Nephron progenitor cell (in vitro differentiated cells): ENCODE measurements around the gene TRUB2.
A peak's percentile ranks its signal among the peaks of the same experiment; 100 is the strongest.
"Not testable (repeated sequence)": the region's sequence is repeated elsewhere in the genome, so short reads cannot be mapped to it uniquely, and the experiment has no call there.

Experiments used
- DNase-seq: peaks from one replicate; pipeline ENCODE4 v3.0.0; 2021
- H3K27ac Mint-ChIP-seq: 2 replicates; pipeline ENCODE4 v1.8.0; 2021; ENCODE audit warnings: mild to moderate bottlenecking, moderate library complexity, mixed read lengths
- H3K27me3 Mint-ChIP-seq: 2 replicates; pipeline ENCODE4 v1.8.0; 2021; ENCODE audit warnings: mild to moderate bottlenecking, low read depth, mixed read lengths; ENCODE audit not compliant: poor library complexity
- H3K36me3 Mint-ChIP-seq: 2 replicates; pipeline ENCODE4 v1.8.0; 2021; ENCODE audit warnings: low read depth, mixed read lengths
- H3K4me1 Mint-ChIP-seq: 2 replicates; pipeline ENCODE4 v1.8.0; 2021; ENCODE audit warnings: mixed read lengths
- H3K4me3 Mint-ChIP-seq: 2 replicates; pipeline ENCODE4 v1.8.0; 2021; ENCODE audit warnings: mild to moderate bottlenecking, moderate library complexity, mixed read lengths
- H3K9me3 Mint-ChIP-seq: 2 replicates; pipeline ENCODE4 v1.8.0; 2021; ENCODE audit warnings: mild to moderate bottlenecking, moderate library complexity, mixed read lengths
- TF ChIP-seq, protein P1 (sequence below): fragments of 200-600 bp; sonication (generic); IDR thresholded peaks from 2 replicates; pipeline ENCODE4 v1.5.0; 2021; ENCODE audit warnings: antibody characterized with exemption

The TRUB2 gene

DNA sequence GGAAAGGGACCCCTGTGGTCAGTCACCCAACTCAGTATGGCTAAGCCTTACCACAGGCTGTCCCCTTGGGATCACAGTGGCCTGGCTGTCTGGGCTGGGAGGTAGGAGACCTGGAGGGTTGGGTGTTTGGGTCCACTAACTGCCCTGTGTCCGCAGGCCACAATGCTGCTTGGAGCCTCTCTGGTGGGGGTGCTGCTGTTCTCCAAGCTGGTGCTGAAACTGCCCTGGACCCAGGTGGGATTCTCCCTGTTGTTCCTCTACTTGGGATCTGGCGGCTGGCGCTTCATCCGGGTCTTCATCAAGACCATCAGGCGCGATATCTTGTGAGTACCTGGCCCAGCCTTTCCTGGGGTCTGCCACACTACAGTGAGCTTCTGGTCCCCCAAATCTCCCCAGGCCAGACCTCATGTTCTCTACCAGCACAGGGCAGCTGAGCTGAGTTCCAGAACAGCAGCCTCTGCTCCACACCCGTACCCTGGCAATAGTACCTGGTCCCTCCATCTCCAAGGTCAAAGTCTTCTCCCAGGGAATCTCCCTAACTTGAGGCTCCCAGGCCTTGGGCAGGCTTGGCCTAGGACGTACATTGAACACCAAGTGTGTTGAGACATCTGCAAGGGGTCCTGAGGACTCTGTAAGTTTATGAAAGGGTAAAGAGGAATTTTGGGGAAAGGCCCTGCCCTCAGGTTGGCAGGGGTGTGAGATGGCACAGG, 20.9 kb upstream of the TRUB2 start:
- peaks cover 17% of the 10 kb centered on the region for H3K4me1 Mint-ChIP-seq
- peaks cover 6% of the 10 kb centered on the region for H3K27me3 Mint-ChIP-seq
- TF ChIP-seq, protein P1, sequence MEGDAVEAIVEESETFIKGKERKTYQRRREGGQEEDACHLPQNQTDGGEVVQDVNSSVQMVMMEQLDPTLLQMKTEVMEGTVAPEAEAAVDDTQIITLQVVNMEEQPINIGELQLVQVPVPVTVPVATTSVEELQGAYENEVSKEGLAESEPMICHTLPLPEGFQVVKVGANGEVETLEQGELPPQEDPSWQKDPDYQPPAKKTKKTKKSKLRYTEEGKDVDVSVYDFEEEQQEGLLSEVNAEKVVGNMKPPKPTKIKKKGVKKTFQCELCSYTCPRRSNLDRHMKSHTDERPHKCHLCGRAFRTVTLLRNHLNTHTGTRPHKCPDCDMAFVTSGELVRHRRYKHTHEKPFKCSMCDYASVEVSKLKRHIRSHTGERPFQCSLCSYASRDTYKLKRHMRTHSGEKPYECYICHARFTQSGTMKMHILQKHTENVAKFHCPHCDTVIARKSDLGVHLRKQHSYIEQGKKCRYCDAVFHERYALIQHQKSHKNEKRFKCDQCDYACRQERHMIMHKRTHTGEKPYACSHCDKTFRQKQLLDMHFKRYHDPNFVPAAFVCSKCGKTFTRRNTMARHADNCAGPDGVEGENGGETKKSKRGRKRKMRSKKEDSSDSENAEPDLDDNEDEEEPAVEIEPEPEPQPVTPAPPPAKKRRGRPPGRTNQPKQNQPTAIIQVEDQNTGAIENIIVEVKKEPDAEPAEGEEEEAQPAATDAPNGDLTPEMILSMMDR, result no peak
- H3K4me3 Mint-ChIP-seq, result no peak overlapping the region
- DNase-seq, result no peak
- H3K36me3 Mint-ChIP-seq, result peaks cover 8% of the 10 kb centered on the region
- no peak overlapping the region for H3K27ac Mint-ChIP-seq
- H3K9me3 Mint-ChIP-seq, result no peaks in the 10 kb centered on the region

DNA sequence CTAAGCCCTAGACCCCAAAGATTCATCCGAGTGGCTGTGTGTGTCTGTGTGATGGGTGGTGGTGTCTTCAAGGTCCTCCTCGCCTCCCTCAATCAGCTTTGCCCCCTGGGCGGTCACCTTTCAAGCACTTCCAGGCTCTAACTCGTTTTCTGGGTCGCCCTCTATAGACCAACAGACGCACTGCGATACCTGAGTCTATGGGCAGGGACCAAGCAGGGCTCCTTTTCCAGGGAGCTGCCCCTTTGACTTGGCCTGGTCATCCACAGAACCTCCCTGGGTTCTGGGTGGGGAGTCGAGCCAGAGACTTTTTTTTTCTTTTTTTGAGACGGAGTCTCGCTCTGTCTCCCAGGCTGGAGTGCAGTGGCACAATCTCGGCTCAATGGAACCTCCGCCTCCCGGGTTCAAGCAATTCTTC, 19.2 kb upstream of the TRUB2 start:
- Mint-ChIP-seq H3K9me3 (no peaks in the 10 kb centered on the region), H3K4me1 (peaks cover 17% of the 10 kb centered on the region), H3K4me3 (peak overlapping the region; percentile 91), H3K27me3 (peaks cover 9% of the 10 kb centered on the region), H3K36me3 (peaks cover 8% of the 10 kb centered on the region), H3K27ac (no peak overlapping the region)
- DNase-seq, result peak; percentile 65
- TF ChIP-seq, protein P1, result peak; percentile 51

DNA sequence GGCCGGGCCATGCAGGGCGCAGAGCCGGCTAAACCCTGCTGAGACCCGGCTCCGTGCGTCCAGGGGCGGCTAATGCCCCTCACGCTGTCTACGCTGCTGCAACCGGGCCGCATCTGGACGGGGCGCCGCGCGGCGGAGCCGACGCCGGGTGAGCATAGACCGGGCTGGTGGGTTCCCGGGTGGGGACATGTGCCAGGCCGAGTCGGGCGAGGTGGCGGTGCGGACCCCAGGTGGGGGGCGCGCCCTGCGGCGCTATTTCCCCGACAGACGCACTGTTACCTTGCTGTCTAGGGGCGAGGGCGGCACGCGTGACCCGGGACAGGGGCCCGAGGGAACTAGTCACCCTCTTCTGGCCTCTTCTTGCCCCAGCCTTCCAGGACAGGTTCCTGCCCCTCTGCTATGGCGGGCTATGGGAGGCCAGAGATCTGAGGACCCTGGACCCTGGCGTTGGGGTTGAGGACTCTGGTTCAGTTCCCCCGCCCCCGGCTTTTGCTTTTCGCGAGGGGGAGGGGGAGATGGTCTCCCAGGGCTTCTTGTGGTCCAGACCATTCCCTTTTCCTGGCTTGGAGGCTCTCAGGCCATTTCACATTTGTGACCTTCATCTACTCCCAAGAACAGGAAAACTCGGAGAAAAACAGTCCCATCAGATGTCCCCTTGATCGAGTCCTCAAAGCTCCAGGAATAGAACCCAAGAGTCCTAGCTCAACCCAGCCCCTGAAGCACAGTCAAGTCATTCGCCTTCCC, 18.6 kb upstream of the TRUB2 start:
- Mint-ChIP-seq H3K9me3 (no peaks in the 10 kb centered on the region), H3K27ac (no peak overlapping the region), H3K27me3 (peaks cover 9% of the 10 kb centered on the region), H3K36me3 (peaks cover 8% of the 10 kb centered on the region), H3K4me1 (peaks cover 17% of the 10 kb centered on the region), H3K4me3 (peak overlapping the region; percentile 91)
- peak; percentile 40 for DNase-seq
- TF ChIP-seq, protein P1, result no peak

DNA sequence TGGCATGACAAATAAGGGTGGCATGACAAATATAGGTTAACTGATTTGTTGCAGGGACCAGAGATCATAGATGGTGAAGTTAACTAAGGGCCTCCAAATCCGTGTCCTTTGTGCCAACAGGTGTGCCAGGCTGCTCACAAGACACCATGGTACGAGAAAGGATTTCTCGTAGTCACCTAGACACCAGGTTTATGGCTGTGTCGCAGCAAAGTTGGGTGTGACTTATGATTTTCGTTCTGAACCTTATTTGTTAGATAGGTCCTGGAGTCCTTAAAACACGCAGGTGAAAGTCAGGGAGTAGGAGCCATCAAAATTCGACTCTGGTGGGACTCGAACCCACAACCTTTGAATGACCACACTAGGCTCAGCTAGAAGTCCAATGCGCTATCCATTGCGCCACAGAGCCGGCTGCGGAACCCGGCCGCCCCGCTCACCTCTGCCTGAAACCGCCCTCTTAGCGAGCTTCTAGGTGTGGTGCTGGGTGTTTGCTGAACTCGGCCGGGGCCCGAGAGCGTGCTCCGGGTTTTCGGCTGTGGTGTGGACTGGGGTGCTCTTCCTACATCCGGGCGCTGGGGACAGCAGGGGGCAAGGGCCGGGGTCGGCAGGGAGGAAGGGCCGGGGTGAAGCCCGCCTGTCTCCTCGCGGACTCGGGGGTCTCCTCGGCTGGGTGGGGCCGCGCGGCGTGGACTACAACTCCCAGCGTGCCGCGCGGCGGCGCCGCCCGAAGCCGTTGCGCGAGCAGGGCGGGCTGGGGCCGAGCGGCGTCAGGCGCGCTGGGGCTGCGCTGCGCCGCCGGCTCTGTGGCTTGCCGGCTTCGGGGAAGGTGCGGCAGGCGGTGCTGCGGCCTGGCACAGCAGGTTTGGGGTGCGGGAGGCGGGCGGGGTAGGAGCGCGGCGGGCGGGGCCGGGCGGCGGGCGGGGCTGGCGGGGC, 17.8 kb upstream of the TRUB2 start, which contains the start of gene SLC27A4:
SLC27A4 (plus strand) TSS at position 767 of the 930 bp plus-strand sequence. CDS start 2,606 bp downstream, outside the sequence.
- H3K27me3 Mint-ChIP-seq, result peaks cover 9% of the 10 kb centered on the region

DNA sequence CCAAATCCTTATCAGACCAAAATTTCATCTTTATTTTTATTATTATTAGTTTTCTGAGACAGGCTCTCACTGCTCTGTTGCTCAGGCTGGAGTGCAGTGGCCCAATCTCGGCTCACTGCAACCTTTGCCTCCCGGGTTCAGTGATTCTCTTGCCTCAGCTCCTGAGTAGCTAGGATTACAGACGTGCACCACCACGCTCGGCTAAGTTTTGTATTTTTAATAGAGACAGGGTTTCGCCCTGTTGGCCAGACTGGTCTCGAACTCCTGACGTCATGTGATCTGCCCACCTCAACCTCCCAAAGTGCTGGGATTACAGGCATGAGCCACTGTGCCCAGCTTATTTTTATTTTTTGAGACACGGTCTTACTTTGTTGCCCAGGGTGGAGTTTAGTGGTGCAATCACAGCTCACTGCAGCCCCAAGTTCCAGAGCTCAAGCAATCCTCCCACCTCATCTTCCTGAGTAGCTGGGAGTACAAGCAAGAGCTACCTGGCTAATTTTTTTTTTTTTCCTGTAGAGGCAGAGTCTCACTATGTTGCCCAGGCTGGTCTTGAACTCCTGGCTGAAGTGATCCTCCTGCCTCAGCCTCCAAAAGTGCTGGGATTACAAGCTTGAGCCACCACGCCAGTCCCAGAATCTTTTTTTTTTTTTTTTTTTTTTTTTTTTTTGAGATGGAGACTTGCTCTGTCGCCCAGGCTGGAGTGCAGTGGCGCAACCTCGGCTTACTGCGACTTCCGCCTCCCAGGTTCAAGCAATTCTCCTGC, 16.8 kb upstream of the TRUB2 start:
- Mint-ChIP-seq H3K4me3 (peak overlapping the region; percentile 84), H3K27ac (peak overlapping the region; percentile 59), H3K4me1 (peaks cover 17% of the 10 kb centered on the region)
- H3K36me3 Mint-ChIP-seq, H3K27me3 Mint-ChIP-seq, DNase-seq, H3K9me3 Mint-ChIP-seq: not testable (repeated sequence)

More for the DNA sequence above, 17.8 kb upstream of the TRUB2 start, which contains the start of gene SLC27A4:
- peaks cover 17% of the 10 kb centered on the region for H3K4me1 Mint-ChIP-seq
- TF ChIP-seq, protein P1, result no peak
- peak; percentile 83 for DNase-seq
- H3K36me3 Mint-ChIP-seq, result peaks cover 8% of the 10 kb centered on the region
- H3K27ac Mint-ChIP-seq, result no peak within 1 kb of the TSS
- H3K9me3 Mint-ChIP-seq, result no peaks in the 10 kb centered on the region
- H3K4me3 Mint-ChIP-seq, result peak within 1 kb of the TSS; percentile 91
